Measurements from ENCODE around the gene PTPRB.

The PTPRB gene

GRCh38 chr12:70627677-70628076 is 9.6 kb downstream of the PTPRB start:
- H3K27ac ChIP-seq = no peak overlapping the region
- TF ChIP-seq CTCF (conservative IDR thresholded peaks at IDR 0.05) = no peak

- no peak for TF ChIP-seq CTCF (conservative IDR thresholded peaks at IDR 0.05)
- no peak overlapping the region for H3K27ac ChIP-seq
Observed at GRCh38 chr12:70626180-70626579, 11.0 kb downstream of the PTPRB start.

GRCh38 chr12:70619471-70620152 is 17.6 kb downstream of the PTPRB start:
- TF ChIP-seq CTCF (conservative IDR thresholded peaks at IDR 0.05) = no peak

GRCh38 chr12:70618371-70618770 is 18.9 kb downstream of the PTPRB start:
- H3K27ac ChIP-seq = no peak overlapping the region
- no peak for TF ChIP-seq CTCF (conservative IDR thresholded peaks at IDR 0.05)

More at GRCh38 chr12:70619471-70620152, 17.6 kb downstream of the PTPRB start:
- no peak overlapping the region for H3K27ac ChIP-seq

- no peak for TF ChIP-seq CTCF (conservative IDR thresholded peaks at IDR 0.05)
- no peak overlapping the region for H3K27ac ChIP-seq
Observed at GRCh38 chr12:70617450-70617849, 19.8 kb downstream of the PTPRB start.

- no peak overlapping the region for H3K27ac ChIP-seq
- no peak for TF ChIP-seq CTCF (conservative IDR thresholded peaks at IDR 0.05)
Observed at GRCh38 chr12:70615174-70615866, 21.9 kb downstream of the PTPRB start.

- TF ChIP-seq CTCF (conservative IDR thresholded peaks at IDR 0.05) = no peak
- H3K27ac ChIP-seq = peak overlapping the region; percentile 36; the same call in 1 of the 2 replicates
Observed at GRCh38 chr12:70609739-70610491, 27.3 kb downstream of the PTPRB start.
